ACHN (cell line): ENCODE results near the gene OR52B6.
"Not testable (repeated sequence)": the region's sequence is repeated elsewhere in the genome, so short reads cannot be mapped to it uniquely, and the experiment has no call there.

Experiments
- DNase-seq: peaks from one replicate; pipeline ENCODE4 v3.0.0-alpha.2; 2015
- in situ Hi-C: cut with HindIII; loops from 2 replicates; pipeline ENCODE4 v1.10.0; 2017; ENCODE audit warnings: low sequenced_read_pairs, low pct_ligation_motif_present, low pct_unique_long_range_greater_than_20kb

OR52B6 gene, protein sequence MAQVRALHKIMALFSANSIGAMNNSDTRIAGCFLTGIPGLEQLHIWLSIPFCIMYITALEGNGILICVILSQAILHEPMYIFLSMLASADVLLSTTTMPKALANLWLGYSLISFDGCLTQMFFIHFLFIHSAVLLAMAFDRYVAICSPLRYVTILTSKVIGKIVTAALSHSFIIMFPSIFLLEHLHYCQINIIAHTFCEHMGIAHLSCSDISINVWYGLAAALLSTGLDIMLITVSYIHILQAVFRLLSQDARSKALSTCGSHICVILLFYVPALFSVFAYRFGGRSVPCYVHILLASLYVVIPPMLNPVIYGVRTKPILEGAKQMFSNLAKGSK

DNA sequence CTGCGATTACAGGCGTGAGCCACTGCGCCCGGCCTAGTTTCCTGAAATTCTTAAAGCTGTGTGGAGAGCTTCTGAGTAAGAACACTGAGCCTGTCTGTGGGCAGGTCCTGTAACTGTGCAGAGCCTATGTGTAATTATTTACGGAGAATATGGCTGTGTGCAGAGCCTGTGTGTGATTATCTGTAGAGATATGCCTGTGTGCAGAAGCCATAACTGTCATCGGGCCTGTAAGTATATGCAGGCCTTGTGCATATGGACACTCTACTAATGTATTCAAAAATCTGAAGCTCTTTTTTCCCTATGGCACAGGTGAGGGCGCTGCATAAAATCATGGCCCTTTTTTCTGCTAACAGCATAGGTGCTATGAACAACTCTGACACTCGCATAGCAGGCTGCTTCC is at the start of gene OR52B6:
Gene OR52B6 (plus strand): TSS at position 301 of the 400 bp plus-strand sequence. CDS start 0 bp downstream, at position 301.
- in situ Hi-C loops = no loop called here
- DNase-seq = no peak

DNA sequence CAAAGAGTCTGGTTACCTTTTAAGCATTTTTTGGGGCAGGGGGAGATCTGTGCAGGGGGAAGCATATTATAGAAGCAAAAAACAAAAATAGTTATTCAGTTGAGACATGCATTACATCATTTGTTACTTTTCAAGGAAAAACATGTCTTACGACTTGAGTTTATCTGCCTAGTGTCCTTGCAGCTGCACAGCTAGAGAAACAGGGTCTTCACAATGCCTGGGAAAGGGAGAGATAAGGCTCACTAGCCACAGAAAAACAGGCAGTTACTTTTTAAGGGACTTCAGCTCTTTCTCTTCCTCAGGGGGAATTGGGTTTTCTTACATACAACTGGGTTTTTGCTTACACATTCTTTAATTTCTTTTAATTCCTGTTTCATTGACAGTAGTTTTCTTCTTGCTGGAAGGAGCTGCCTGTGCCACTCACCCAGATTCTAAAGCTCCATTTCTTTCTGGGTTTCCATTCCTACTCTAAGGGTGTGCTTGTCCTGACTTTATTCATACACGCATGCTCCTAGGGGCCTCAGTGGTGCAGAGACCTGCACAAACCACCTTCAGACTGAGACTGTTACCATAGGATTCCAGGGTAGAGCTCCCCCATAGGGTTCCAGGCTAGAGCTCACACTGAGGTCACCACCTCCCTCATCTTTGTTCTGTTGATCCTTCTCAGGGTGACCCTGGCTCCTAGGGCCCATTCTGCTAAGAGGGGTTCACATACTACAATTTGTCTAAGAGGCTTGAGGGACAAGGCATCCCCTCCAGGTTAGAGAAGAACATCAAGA is 49.4 kb upstream of the OR52B6 start:
- in situ Hi-C loops = no loop called here

DNA sequence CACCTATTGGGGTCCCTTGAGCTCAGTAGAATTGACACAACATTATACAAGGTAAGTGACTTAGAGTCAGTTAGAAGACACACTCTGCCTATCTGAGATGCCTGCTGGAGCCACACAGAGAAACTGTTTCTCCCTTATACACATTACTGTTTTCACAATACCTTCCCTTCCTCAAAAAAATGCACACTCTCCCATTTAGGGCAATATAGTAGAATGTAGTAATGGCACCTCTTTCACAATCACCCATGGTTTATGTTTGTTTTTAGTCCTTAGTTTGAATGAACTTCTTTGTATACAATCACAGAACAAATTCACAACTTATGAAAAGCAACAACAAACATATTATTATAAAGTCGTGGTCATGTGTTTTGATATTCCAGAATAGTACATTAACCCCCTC is 46.6 kb upstream of the OR52B6 start:
- in situ Hi-C loops = no loop called here
- no peak for DNase-seq

More for the DNA sequence above, 49.4 kb upstream of the OR52B6 start:
- no peak for DNase-seq

DNA sequence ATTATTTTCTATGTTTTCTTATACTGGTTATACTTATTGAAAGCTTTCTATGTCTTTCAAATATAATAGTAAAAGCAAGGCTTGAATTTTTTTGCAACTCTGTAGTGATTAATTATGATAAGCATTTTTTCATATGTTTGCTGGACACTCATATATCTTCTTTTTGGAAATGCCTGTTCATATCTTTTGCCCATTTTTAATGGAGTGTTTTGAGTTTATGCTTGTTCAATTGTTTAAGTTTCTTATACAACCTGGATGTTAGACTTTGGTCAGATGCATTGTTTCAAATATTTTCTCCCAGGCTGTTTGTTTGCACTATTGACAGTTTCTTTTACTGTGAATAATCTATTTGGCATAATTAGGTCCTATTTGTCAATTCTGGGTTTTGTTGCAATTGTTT is 44.2 kb upstream of the OR52B6 start:
- in situ Hi-C loops = no loop called here
- no peak for DNase-seq

DNA sequence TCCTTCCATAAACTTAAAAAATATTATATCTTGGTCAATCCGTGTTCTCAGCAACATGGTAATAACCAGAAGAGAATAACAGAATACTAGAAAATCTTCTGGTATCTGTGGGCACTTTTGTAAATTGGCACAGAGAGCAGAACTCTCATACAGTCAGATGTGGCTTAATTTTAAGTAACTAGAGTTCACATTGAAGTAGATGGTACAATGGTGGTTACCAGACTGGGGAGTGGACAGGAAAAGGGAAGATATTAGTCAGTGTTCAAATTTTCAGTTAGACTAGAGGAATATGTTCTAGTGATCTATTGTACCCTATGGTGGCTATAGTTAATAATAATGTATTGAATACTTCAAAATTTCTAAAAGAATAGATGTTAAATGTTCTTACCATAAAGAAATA is 39.2 kb upstream of the OR52B6 start:
- in situ Hi-C loops = no loop called here
- no peak for DNase-seq

DNA sequence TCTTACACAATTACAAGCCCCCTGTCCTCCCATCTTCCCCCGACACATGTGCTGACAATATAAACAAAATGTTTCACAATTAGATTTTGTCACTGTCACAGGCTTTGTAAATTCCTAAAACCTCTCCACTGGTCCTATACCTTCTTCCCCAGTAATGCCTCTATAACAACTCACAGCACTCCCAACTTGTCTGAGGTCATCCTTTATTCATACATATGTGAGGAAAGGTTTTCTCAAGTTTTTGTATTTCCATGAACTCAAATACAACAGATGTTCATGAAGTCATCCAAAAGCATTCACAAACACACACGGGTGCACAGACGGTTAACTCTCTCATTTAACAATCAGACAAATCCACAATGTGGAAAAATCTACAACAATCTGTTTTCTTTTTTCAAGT is 34.2 kb upstream of the OR52B6 start:
- in situ Hi-C loops = no loop called here
- DNase-seq = no peak

DNA sequence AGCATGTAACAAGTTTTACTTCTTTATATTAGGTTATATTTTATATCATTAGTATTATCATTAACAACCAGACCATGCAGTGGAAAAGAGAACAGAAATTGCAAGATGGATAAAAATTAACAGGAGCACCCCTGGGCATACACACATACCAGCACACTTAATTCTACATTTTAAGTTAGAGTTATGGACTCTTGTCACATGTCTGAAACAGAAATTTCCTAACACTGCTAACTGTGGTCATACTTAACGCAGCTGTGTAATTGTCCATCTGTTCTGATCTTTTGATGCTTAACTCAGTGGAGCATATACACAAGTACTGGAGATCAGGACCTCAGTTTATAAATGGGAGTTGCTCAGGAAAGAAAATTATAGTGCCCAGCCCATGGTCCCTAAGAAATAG is 32.7 kb upstream of the OR52B6 start:
- DNase-seq = no peak

DNA sequence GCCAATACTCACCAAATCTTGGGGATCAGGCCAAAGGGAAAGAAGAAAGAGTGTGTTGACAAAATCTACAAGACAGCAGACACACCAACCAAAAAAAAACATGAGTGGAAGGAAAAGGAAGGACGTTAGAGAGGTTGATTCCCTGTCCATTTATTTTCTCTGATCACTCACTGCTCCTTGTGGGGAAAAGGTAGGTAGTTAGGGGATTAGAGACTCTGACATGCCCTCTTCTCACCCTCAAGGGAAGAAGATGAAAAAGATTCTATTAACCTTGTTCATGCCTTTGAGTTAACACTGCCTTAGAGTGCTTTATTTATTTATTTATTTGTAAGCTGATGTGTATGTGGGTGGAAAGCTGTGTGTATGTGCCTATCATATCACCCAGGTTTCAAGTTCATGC is 32.2 kb upstream of the OR52B6 start, which contains the start of gene OR52H1:
Gene OR52H1 (minus strand): TSS at position 101 of the 400 bp plus-strand sequence. CDS start 3,035 bp downstream, outside the sequence.
- in situ Hi-C loops = no loop called here
- no peak for DNase-seq

More for the DNA sequence above, 32.7 kb upstream of the OR52B6 start:
- in situ Hi-C loops = no loop called here

DNA sequence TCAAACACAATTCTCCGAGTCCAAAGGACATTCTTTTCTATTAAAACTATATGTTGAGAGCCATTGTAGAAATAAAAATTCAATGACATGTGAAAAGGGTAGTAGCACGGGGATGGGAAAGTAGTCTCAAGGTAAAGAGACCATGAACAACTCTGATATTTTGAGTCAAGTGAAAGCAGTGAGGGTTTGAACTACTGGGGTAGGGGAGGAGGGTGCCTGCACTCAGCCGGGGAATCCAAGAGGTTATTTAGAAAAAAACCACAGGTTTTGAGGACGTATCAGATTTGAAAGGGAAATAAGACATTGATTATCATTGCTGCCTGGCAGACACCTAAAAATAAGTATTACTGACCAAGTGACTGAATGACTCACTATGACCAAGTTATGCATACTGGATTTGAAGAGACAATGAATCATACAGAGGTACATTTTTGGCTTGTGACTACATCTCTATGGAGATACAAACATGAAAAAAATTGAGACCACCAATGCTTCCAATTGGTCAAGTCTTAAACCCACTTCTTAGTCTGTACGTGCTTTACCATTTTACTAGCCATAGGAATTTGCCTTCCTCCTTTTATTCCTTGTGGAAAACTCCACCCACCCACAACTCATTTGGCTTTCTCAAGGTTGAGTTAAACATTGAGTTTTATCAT is 30.1 kb upstream of the OR52B6 start:
- peak; percentile 70 for DNase-seq

DNA sequence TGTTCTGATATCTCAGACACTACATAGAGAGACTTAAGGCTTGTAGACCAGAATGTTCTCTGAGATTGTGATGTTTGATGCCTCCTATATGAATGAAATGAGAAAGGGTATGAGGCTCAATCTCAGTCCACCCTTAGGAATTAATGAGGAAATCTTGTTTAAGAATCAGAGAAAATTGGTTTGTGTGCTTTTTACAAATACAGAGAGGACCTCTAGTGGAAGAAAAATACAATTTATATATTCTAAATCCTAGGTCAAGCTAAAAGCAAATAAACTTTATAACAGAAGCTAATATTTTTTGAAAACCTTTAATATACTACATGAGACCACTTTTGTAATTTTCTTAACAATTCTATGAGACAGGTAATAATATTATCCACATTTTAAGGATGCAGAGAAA is 27.3 kb upstream of the OR52B6 start:
- peak; percentile 10 for DNase-seq
- in situ Hi-C loops = no loop called here

More for the DNA sequence above, 30.1 kb upstream of the OR52B6 start:
- in situ Hi-C loops = no loop called here

DNA sequence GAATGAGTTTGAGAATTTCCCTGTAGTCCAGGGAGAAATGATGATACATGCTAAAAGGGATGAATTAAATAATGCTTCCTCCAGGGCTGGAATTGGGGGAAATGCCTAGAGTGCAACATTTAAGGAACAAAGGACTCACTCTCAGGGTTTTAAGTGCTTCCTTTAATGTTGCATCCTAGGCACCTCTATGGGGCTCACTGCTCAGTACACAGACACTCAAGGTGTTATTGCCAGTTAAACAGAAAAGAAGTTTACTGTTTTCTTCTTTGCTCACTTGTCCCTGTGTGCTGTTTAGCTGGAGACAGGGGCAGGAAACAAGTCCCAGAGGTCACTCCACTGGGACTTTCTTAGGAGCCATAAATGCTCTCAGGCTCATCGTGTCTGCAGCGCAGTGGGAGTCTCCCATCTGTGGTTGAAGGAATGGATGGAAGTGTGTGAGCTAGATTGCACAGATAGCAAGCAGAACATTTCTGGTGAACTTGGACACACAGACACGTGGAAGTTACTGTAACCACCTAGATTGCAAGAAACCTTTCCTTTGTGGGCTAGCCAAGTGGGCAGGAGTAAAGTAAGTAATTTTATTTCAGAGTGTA is 24.0 kb upstream of the OR52B6 start:
- DNase-seq = no peak
- in situ Hi-C loops = no loop called here

DNA sequence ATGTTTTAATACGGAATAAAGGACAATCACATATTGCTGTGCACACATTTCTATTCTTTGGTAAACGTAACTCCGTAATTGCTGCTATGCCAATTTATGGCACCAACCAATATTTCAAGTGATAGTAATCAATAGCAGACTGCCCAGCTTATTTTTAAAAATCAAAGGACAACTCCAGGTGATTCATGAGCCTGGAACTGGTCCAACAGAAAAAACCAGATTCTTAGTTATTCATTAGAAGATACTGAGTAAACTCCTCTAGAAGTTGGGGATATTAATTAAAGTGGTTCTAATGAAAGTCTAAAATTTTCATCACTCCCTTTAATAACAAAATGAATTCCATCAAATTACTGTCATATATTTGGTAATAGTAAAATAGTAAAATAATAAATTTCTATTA is 22.9 kb upstream of the OR52B6 start:
- in situ Hi-C loops = no loop called here
- DNase-seq = no peak

DNA sequence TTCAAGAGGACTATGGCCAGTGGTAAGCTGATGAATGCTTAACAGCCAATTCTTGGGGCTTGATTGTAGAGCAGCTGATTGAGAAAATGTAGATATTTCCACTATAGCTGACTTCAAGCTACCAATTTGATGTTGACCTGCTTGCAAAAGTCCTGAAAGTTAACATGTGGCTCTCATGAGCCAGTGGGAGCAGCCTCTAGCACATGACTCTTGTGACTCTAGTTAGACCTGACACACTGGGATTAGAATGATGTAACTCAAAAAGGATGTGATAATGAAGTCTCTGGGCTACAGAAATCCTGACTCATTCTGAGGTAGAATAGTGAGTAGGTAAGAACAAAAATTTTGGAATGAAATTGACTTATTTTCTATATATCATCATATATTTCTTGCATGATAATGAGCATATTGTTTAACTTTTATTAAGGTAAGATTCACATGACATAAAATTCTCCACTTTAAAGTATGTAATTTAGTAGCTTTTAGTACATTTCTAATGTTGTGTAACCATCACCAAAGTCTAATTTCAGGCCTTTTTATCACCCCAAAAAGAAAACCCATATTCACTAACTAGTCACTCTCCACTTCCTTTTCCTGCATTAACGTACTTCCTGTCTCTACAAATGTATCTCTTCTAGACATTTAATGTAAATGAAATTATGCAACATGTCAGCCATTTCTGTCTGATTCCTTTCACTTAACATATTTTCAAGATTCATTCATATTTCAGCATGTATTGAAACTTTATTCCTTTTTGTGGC is 16.2 kb upstream of the OR52B6 start:
- in situ Hi-C loops = no loop called here
- DNase-seq = no peak

DNA sequence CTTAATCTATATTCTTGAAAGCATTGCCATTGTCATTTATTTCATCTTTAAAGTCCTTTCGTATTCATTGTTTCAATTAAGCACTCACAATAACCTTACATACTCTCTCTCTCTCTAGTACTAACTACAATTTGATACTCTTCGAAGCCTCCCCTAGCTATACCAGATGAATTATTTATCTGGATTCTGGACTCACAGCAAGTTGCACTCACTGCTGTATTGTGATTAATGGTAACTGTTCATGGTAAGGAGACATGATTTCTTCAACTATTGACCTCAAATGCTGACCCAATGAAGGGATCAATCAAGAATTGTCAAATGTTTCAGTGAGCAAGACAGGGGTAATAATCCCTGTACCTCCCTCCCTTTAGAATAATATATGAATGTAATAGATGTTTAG is 6.0 kb upstream of the OR52B6 start:
- in situ Hi-C loops = no loop called here
- no peak for DNase-seq

DNA sequence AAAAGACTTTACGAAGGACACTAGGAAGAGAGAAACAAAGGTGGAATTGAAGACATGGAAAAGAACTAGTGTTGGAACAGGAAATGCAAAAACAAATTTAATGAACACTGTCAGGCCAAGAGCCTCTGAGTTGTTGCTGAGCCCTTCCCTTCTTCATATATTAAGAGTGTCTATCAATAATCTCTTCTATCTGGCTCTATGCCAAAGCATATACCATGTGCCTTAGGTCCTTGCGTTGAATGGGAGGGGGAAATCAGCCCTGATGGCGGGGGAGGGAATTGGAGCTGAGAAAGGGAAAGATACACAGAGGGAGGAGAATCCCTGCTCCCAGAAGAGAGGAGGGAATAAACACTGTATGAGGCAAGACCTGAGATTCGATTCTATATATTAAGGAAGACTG is 5.5 kb upstream of the OR52B6 start:
- in situ Hi-C loops = no loop called here
- no peak for DNase-seq

DNA sequence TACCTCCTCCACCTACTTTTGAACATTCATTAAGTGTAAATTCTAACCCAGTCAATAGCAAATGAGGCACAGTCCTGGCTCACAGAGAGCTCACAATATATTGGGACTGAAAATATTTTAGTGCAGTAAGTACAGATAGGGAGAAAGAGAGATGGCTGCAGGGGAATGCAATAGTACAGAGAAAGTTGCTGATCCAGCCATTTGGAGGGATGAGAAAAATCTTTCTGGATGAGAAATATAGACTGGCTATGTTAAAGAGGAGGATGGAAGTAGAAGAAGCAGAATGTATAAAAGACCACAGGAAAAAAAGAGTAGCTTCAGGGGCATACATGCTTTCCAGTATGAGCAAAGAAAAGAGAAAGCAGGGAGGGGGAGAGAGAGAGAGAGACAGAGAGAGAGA is 3.6 kb upstream of the OR52B6 start:
- in situ Hi-C loops = no loop called here
- no peak for DNase-seq

DNA sequence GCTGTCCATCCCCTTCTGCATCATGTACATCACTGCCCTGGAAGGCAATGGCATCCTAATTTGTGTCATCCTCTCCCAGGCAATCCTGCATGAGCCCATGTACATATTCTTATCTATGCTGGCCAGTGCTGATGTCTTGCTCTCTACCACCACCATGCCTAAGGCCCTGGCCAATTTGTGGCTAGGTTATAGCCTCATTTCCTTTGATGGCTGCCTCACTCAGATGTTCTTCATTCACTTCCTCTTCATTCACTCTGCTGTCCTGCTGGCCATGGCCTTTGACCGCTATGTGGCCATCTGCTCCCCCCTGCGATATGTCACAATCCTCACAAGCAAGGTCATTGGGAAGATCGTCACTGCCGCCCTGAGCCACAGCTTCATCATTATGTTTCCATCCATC is 337 bp downstream of the OR52B6 start:
- in situ Hi-C loops = no loop called here
- no peak for DNase-seq

DNA sequence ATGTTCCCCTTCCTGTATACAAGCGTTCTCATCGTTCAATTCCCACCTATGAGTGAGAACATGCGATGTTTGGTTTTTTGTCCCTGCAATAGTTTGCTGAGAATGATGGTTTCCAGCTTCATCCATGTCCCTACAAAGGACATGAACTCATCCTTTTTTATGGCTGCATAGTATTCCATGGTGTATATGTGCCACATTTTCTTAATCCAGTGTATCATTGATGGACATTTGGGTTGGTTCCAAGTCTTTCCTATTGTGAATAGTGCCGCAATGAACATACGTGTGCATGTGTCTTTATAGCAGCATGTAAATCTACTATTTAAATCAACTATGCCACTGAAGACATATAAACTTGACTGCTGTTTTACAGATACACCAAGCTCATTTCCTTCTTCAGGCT is 3.8 kb downstream of the OR52B6 start:
- DNase-seq, in situ Hi-C loops: not testable (repeated sequence)
